H9 (cell line): ENCODE results near the gene SHANK1. TPM values are rescaled to one million over a fixed set of nuclear protein-coding genes. Genes with fewer than 3 reads are reported as not detected.

Experiments
- DNase-seq: peaks from one replicate; pipeline ENCODE4 v3.0.0-alpha.2; 2017
- H2AFZ ChIP-seq: one replicate; pipeline ENCODE4 v1.6.1; 2013; ENCODE audit warnings: mild to moderate bottlenecking, low read length, control low read depth, moderate library complexity
- H2AK5ac ChIP-seq: 2 replicates; pipeline ENCODE4 v1.6.1; 2013; ENCODE audit warnings: low read length, control low read depth, mixed read lengths; ENCODE audit not compliant: insufficient read length
- H2BK120ac ChIP-seq: one replicate; pipeline ENCODE4 v1.6.1; 2013; ENCODE audit warnings: low read depth, mild to moderate bottlenecking, low read length, control low read depth, inconsistent platforms; ENCODE audit not compliant: poor library complexity, severe bottlenecking
- H2BK12ac ChIP-seq: 2 replicates; pipeline ENCODE4 v1.6.1; 2013; ENCODE audit warnings: low read length, control low read depth, mixed read lengths, low read depth; ENCODE audit not compliant: insufficient read length
- H2BK15ac ChIP-seq: 2 replicates; pipeline ENCODE4 v1.6.1; 2013; ENCODE audit warnings: low read depth, low read length, control low read depth
- H2BK20ac ChIP-seq: one replicate; pipeline ENCODE4 v1.6.1; 2013; ENCODE audit warnings: low read depth, mild to moderate bottlenecking, low read length, control low read depth, inconsistent platforms; ENCODE audit not compliant: poor library complexity, severe bottlenecking
- H2BK5ac ChIP-seq: 2 replicates; pipeline ENCODE4 v1.6.1; 2013; ENCODE audit warnings: low read length, control low read depth, mixed read lengths; ENCODE audit not compliant: insufficient read length
- H3K14ac ChIP-seq: 2 replicates; pipeline ENCODE4 v1.6.1; 2013; ENCODE audit warnings: low read length, control low read depth; ENCODE audit not compliant: insufficient read depth
- H3K18ac ChIP-seq: 2 replicates; pipeline ENCODE4 v1.6.1; 2013; ENCODE audit warnings: low read depth, mild to moderate bottlenecking, mixed read lengths, low read length, control low read depth; ENCODE audit not compliant: insufficient read length
- H3K23ac ChIP-seq: 2 replicates; pipeline ENCODE4 v1.6.1; 2013; ENCODE audit warnings: low read length, control low read depth, mixed read lengths, low read depth; ENCODE audit not compliant: insufficient read length
- H3K23me2 ChIP-seq: 2 replicates; pipeline ENCODE4 v1.6.1; 2013; ENCODE audit warnings: low read depth, mild to moderate bottlenecking, mixed read lengths, low read length, control low read depth; ENCODE audit not compliant: insufficient read length, poor library complexity, severe bottlenecking
- H3K27ac ChIP-seq: 2 replicates; pipeline ENCODE4 v1.5.1; 2013; ENCODE audit warnings: low read length, control low read depth, mixed read lengths, low read depth; ENCODE audit not compliant: insufficient read length
- H3K27me3 ChIP-seq: 2 replicates; pipeline ENCODE4 v1.6.1; 2013; ENCODE audit warnings: low read length, control low read depth, inconsistent platforms; ENCODE audit not compliant: insufficient read depth
- H3K4ac ChIP-seq: 2 replicates; pipeline ENCODE4 v1.6.1; 2013; ENCODE audit warnings: low read depth, mild to moderate bottlenecking, control low read depth, inconsistent platforms, low read length, moderate library complexity
- H3K4me1 ChIP-seq: 2 replicates; pipeline ENCODE4 v1.6.1; 2013; ENCODE audit warnings: low read length, control low read depth, inconsistent platforms; ENCODE audit not compliant: insufficient read depth
- H3K4me2 ChIP-seq: 2 replicates; pipeline ENCODE4 v1.6.1; 2013; ENCODE audit warnings: low read length, control low read depth, mixed read lengths; ENCODE audit not compliant: insufficient read length, insufficient read depth
- H3K56ac ChIP-seq: 2 replicates; pipeline ENCODE4 v1.6.1; 2013; ENCODE audit warnings: low read depth, mild to moderate bottlenecking, mixed read lengths, low read length, control low read depth; ENCODE audit not compliant: insufficient read length
- H3K79me1 ChIP-seq: 2 replicates; pipeline ENCODE4 v1.6.1; 2013; ENCODE audit warnings: low read depth, mild to moderate bottlenecking, moderate library complexity, low read length, control low read depth, inconsistent platforms; ENCODE audit not compliant: insufficient read depth, poor library complexity, severe bottlenecking
- H3K79me2 ChIP-seq: 2 replicates; pipeline ENCODE4 v1.6.1; 2013; ENCODE audit warnings: low read length, control low read depth, inconsistent platforms; ENCODE audit not compliant: insufficient read depth
- H3K9ac ChIP-seq: 2 replicates; pipeline ENCODE4 v1.6.1; 2013; ENCODE audit warnings: low read length, control low read depth, mixed read lengths; ENCODE audit not compliant: insufficient read length; ENCODE audit errors: extremely low read depth
- H3K9me3 ChIP-seq: one replicate; pipeline ENCODE4 v1.6.1; 2013; ENCODE audit warnings: low read depth, low read length, inconsistent platforms; ENCODE audit not compliant: control insufficient read depth
- H3T11ph ChIP-seq: one replicate; pipeline ENCODE4 v1.6.1; 2013; ENCODE audit warnings: mild to moderate bottlenecking, low read length, control low read depth, inconsistent platforms
- H4K20me1 ChIP-seq: one replicate; pipeline ENCODE4 v1.6.1; 2013; ENCODE audit not compliant: control insufficient read depth, insufficient read length, insufficient read depth
- H4K5ac ChIP-seq: 2 replicates; pipeline ENCODE4 v1.6.1; 2013; ENCODE audit warnings: low read depth, mild to moderate bottlenecking, mixed read lengths, low read length, control low read depth; ENCODE audit not compliant: insufficient read length
- H4K8ac ChIP-seq: replicated peaks from 2 replicates; pipeline ENCODE4 v1.6.1; 2013; ENCODE audit warnings: low read length, control low read depth, mixed read lengths, low read depth; ENCODE audit not compliant: insufficient read length
- H4K91ac ChIP-seq: 2 replicates; pipeline ENCODE4 v1.6.1; 2013; ENCODE audit warnings: low read depth, mild to moderate bottlenecking, moderate library complexity, mixed read lengths, low read length, control low read depth; ENCODE audit not compliant: insufficient read length
- H3K27ac Mint-ChIP-seq, 3 experiments: 2 replicates in 2 of 3; 3 replicates in 1 of 3; pipeline ENCODE4 v1.8.0; 2020 to 2021; ENCODE audit warnings: mixed read lengths in 3 of 3, mild to moderate bottlenecking in 1 of 3, moderate library complexity in 1 of 3
- H3K27me3 Mint-ChIP-seq: 2 replicates; pipeline ENCODE4 v1.8.0; 2021; ENCODE audit warnings: low read depth, mild to moderate bottlenecking, moderate library complexity, mixed read lengths
- H3K36me3 Mint-ChIP-seq, 3 experiments: 2 replicates in 2 of 3; 3 replicates in 1 of 3; pipeline ENCODE4 v1.8.0; 2020 to 2021; ENCODE audit warnings: low read depth in 3 of 3, mixed read lengths in 3 of 3; ENCODE audit not compliant: insufficient read depth in 1 of 3
- H3K4me1 Mint-ChIP-seq, 2 experiments: 2 replicates each; pipeline ENCODE4 v1.8.0; 2020; ENCODE audit warnings: mixed read lengths in 2 of 2
- H3K4me3 Mint-ChIP-seq, 2 experiments: 2 replicates in 1 of 2; 3 replicates in 1 of 2; pipeline ENCODE4 v1.8.0; 2020 to 2021; ENCODE audit warnings: mild to moderate bottlenecking in 2 of 2, mixed read lengths in 2 of 2, moderate library complexity in 1 of 2
- H3K9me3 Mint-ChIP-seq, 2 experiments: 2 replicates in 1 of 2; 3 replicates in 1 of 2; pipeline ENCODE4 v1.8.0; 2020; ENCODE audit warnings: mild to moderate bottlenecking in 2 of 2, mixed read lengths in 2 of 2, moderate library complexity in 1 of 2
- CTCF ChIP-seq: fragments of 200-600 bp; sonication (generic); conservative IDR thresholded peaks from 3 replicates; pipeline ENCODE4 v1.8.0; 2021; ENCODE audit warnings: antibody characterized with exemption, mild to moderate bottlenecking
- WGBS: extraction: QIAGEN DNeasy Blood & Tissue Kit; methylation state at CpG from one replicate; pipeline ENCODE4 v1.1.7; 2013; ENCODE audit warnings: missing lambda C conversion rate, low lambda C conversion rate, mixed read lengths; ENCODE audit not compliant: insufficient read length; ENCODE audit errors: extremely low coverage; 5-methylcytosine and 5-hydroxymethylcytosine counted together
- total RNA-seq: library from RNA; stranded (reverse); gene quantifications from 2 replicates; pipeline ENCODE4 v1.2.1, GENCODE V29; 2021

Gene SHANK1
- total RNA-seq, 1 experiment from 2014 or later = 1.7 TPM

GRCh38 chr19:50702158-50702870 is 17.3 kb downstream of the SHANK1 start:
- H2AFZ ChIP-seq = no peak overlapping the region
- no peak overlapping the region for H2BK20ac ChIP-seq
- Mint-ChIP-seq H3K4me3 (no peak overlapping the region), H3K27me3 (peaks cover 82% of the 10 kb centered on the region), H3K4me1 (peaks cover 6 to 16% of the 10 kb centered on the region in 2 experiments), H3K36me3 (no peaks in the 10 kb centered on the region), H3K27ac (no peak overlapping the region), H3K9me3 (no peaks in the 10 kb centered on the region)
- H3T11ph ChIP-seq = no peak overlapping the region
- no peak overlapping the region for H2BK5ac ChIP-seq
- no peak overlapping the region for H3K4me2 ChIP-seq
- no peak for TF ChIP-seq CTCF
- no peak overlapping the region for H3K14ac ChIP-seq
- H3K9me3 ChIP-seq = no peaks in the 10 kb centered on the region
- H3K4ac ChIP-seq = no peak overlapping the region
- H3K27ac ChIP-seq = no peak overlapping the region
- H2BK15ac ChIP-seq = no peak overlapping the region
- H3K9ac ChIP-seq = no peak overlapping the region
- H2AK5ac ChIP-seq = no peak overlapping the region
- H3K4me1 ChIP-seq = 0 out of 2 replicates have a peak, but pooled peaks cover 3% of the 10 kb centered on the region
- no peak overlapping the region for H4K5ac ChIP-seq
- no peaks in the 10 kb centered on the region for H3K79me2 ChIP-seq
- H3K23me2 ChIP-seq = no peaks in the 10 kb centered on the region
- H4K91ac ChIP-seq = no peak overlapping the region
- no peak overlapping the region for H2BK12ac ChIP-seq
- H4K8ac ChIP-seq = no peak overlapping the region
- no peak for DNase-seq
- H3K56ac ChIP-seq = no peak overlapping the region
- H3K23ac ChIP-seq = no peak overlapping the region
- H3K79me1 ChIP-seq = no peaks in the 10 kb centered on the region
- H2BK120ac ChIP-seq = no peak overlapping the region
- H4K20me1 ChIP-seq = no peaks in the 10 kb centered on the region
- no peak overlapping the region for H3K18ac ChIP-seq
- WGBS = no CpG with 5 or more reads among the region's 23 CpGs
- H3K27me3 ChIP-seq = peaks cover 16% of the 10 kb centered on the region; the same call in 1 of the 2 replicates
